H9 (cell line): ENCODE data around the gene SH3RF2. TPM values are rescaled to one million over a fixed set of nuclear protein-coding genes. Genes with fewer than 3 reads are reported as not detected.

Source experiments
- DNase-seq: peaks from one replicate; pipeline ENCODE4 v3.0.0-alpha.2; 2017
- H2AFZ ChIP-seq: one replicate; pipeline ENCODE4 v1.6.1; 2013; ENCODE audit warnings: mild to moderate bottlenecking, low read length, control low read depth, moderate library complexity
- H2AK5ac ChIP-seq: 2 replicates; pipeline ENCODE4 v1.6.1; 2013; ENCODE audit warnings: low read length, control low read depth, mixed read lengths; ENCODE audit not compliant: insufficient read length
- H2BK120ac ChIP-seq: one replicate; pipeline ENCODE4 v1.6.1; 2013; ENCODE audit warnings: low read depth, mild to moderate bottlenecking, low read length, control low read depth, inconsistent platforms; ENCODE audit not compliant: poor library complexity, severe bottlenecking
- H2BK12ac ChIP-seq: 2 replicates; pipeline ENCODE4 v1.6.1; 2013; ENCODE audit warnings: low read length, control low read depth, mixed read lengths, low read depth; ENCODE audit not compliant: insufficient read length
- H2BK15ac ChIP-seq: 2 replicates; pipeline ENCODE4 v1.6.1; 2013; ENCODE audit warnings: low read depth, low read length, control low read depth
- H2BK20ac ChIP-seq: one replicate; pipeline ENCODE4 v1.6.1; 2013; ENCODE audit warnings: low read depth, mild to moderate bottlenecking, low read length, control low read depth, inconsistent platforms; ENCODE audit not compliant: poor library complexity, severe bottlenecking
- H2BK5ac ChIP-seq: 2 replicates; pipeline ENCODE4 v1.6.1; 2013; ENCODE audit warnings: low read length, control low read depth, mixed read lengths; ENCODE audit not compliant: insufficient read length
- H3K14ac ChIP-seq: 2 replicates; pipeline ENCODE4 v1.6.1; 2013; ENCODE audit warnings: low read length, control low read depth; ENCODE audit not compliant: insufficient read depth
- H3K18ac ChIP-seq: 2 replicates; pipeline ENCODE4 v1.6.1; 2013; ENCODE audit warnings: low read depth, mild to moderate bottlenecking, mixed read lengths, low read length, control low read depth; ENCODE audit not compliant: insufficient read length
- H3K23ac ChIP-seq: 2 replicates; pipeline ENCODE4 v1.6.1; 2013; ENCODE audit warnings: low read length, control low read depth, mixed read lengths, low read depth; ENCODE audit not compliant: insufficient read length
- H3K23me2 ChIP-seq: 2 replicates; pipeline ENCODE4 v1.6.1; 2013; ENCODE audit warnings: low read depth, mild to moderate bottlenecking, mixed read lengths, low read length, control low read depth; ENCODE audit not compliant: insufficient read length, poor library complexity, severe bottlenecking
- H3K27ac ChIP-seq: 2 replicates; pipeline ENCODE4 v1.5.1; 2013; ENCODE audit warnings: low read length, control low read depth, mixed read lengths, low read depth; ENCODE audit not compliant: insufficient read length
- H3K27me3 ChIP-seq: 2 replicates; pipeline ENCODE4 v1.6.1; 2013; ENCODE audit warnings: low read length, control low read depth, inconsistent platforms; ENCODE audit not compliant: insufficient read depth
- H3K4ac ChIP-seq: 2 replicates; pipeline ENCODE4 v1.6.1; 2013; ENCODE audit warnings: low read depth, mild to moderate bottlenecking, control low read depth, inconsistent platforms, low read length, moderate library complexity
- H3K4me1 ChIP-seq: 2 replicates; pipeline ENCODE4 v1.6.1; 2013; ENCODE audit warnings: low read length, control low read depth, inconsistent platforms; ENCODE audit not compliant: insufficient read depth
- H3K4me2 ChIP-seq: 2 replicates; pipeline ENCODE4 v1.6.1; 2013; ENCODE audit warnings: low read length, control low read depth, mixed read lengths; ENCODE audit not compliant: insufficient read length, insufficient read depth
- H3K56ac ChIP-seq: 2 replicates; pipeline ENCODE4 v1.6.1; 2013; ENCODE audit warnings: low read depth, mild to moderate bottlenecking, mixed read lengths, low read length, control low read depth; ENCODE audit not compliant: insufficient read length
- H3K79me1 ChIP-seq: 2 replicates; pipeline ENCODE4 v1.6.1; 2013; ENCODE audit warnings: low read depth, mild to moderate bottlenecking, moderate library complexity, low read length, control low read depth, inconsistent platforms; ENCODE audit not compliant: insufficient read depth, poor library complexity, severe bottlenecking
- H3K79me2 ChIP-seq: 2 replicates; pipeline ENCODE4 v1.6.1; 2013; ENCODE audit warnings: low read length, control low read depth, inconsistent platforms; ENCODE audit not compliant: insufficient read depth
- H3K9ac ChIP-seq: 2 replicates; pipeline ENCODE4 v1.6.1; 2013; ENCODE audit warnings: low read length, control low read depth, mixed read lengths; ENCODE audit not compliant: insufficient read length; ENCODE audit errors: extremely low read depth
- H3K9me3 ChIP-seq: one replicate; pipeline ENCODE4 v1.6.1; 2013; ENCODE audit warnings: low read depth, low read length, inconsistent platforms; ENCODE audit not compliant: control insufficient read depth
- H3T11ph ChIP-seq: one replicate; pipeline ENCODE4 v1.6.1; 2013; ENCODE audit warnings: mild to moderate bottlenecking, low read length, control low read depth, inconsistent platforms
- H4K20me1 ChIP-seq: one replicate; pipeline ENCODE4 v1.6.1; 2013; ENCODE audit not compliant: control insufficient read depth, insufficient read length, insufficient read depth
- H4K5ac ChIP-seq: 2 replicates; pipeline ENCODE4 v1.6.1; 2013; ENCODE audit warnings: low read depth, mild to moderate bottlenecking, mixed read lengths, low read length, control low read depth; ENCODE audit not compliant: insufficient read length
- H4K8ac ChIP-seq: replicated peaks from 2 replicates; pipeline ENCODE4 v1.6.1; 2013; ENCODE audit warnings: low read length, control low read depth, mixed read lengths, low read depth; ENCODE audit not compliant: insufficient read length
- H4K91ac ChIP-seq: 2 replicates; pipeline ENCODE4 v1.6.1; 2013; ENCODE audit warnings: low read depth, mild to moderate bottlenecking, moderate library complexity, mixed read lengths, low read length, control low read depth; ENCODE audit not compliant: insufficient read length
- H3K27ac Mint-ChIP-seq, 3 experiments: 2 replicates in 2 of 3; 3 replicates in 1 of 3; pipeline ENCODE4 v1.8.0; 2020 to 2021; ENCODE audit warnings: mixed read lengths in 3 of 3, mild to moderate bottlenecking in 1 of 3, moderate library complexity in 1 of 3
- H3K27me3 Mint-ChIP-seq: 2 replicates; pipeline ENCODE4 v1.8.0; 2021; ENCODE audit warnings: low read depth, mild to moderate bottlenecking, moderate library complexity, mixed read lengths
- H3K36me3 Mint-ChIP-seq, 3 experiments: 2 replicates in 2 of 3; 3 replicates in 1 of 3; pipeline ENCODE4 v1.8.0; 2020 to 2021; ENCODE audit warnings: low read depth in 3 of 3, mixed read lengths in 3 of 3; ENCODE audit not compliant: insufficient read depth in 1 of 3
- H3K4me1 Mint-ChIP-seq, 2 experiments: 2 replicates each; pipeline ENCODE4 v1.8.0; 2020; ENCODE audit warnings: mixed read lengths in 2 of 2
- H3K4me3 Mint-ChIP-seq, 2 experiments: 2 replicates in 1 of 2; 3 replicates in 1 of 2; pipeline ENCODE4 v1.8.0; 2020 to 2021; ENCODE audit warnings: mild to moderate bottlenecking in 2 of 2, mixed read lengths in 2 of 2, moderate library complexity in 1 of 2
- H3K9me3 Mint-ChIP-seq, 2 experiments: 2 replicates in 1 of 2; 3 replicates in 1 of 2; pipeline ENCODE4 v1.8.0; 2020; ENCODE audit warnings: mild to moderate bottlenecking in 2 of 2, mixed read lengths in 2 of 2, moderate library complexity in 1 of 2
- CTCF ChIP-seq: fragments of 200-600 bp; sonication (generic); conservative IDR thresholded peaks from 3 replicates; pipeline ENCODE4 v1.8.0; 2021; ENCODE audit warnings: antibody characterized with exemption, mild to moderate bottlenecking
- WGBS: extraction: QIAGEN DNeasy Blood & Tissue Kit; methylation state at CpG from one replicate; pipeline ENCODE4 v1.1.7; 2013; ENCODE audit warnings: missing lambda C conversion rate, low lambda C conversion rate, mixed read lengths; ENCODE audit not compliant: insufficient read length; ENCODE audit errors: extremely low coverage; 5-methylcytosine and 5-hydroxymethylcytosine counted together
- total RNA-seq: library from RNA; stranded (reverse); gene quantifications from 2 replicates; pipeline ENCODE4 v1.2.1, GENCODE V29; 2021

SH3RF2 gene
- total RNA-seq, 1 experiment from 2014 or later, result 0.66 TPM

DNA sequence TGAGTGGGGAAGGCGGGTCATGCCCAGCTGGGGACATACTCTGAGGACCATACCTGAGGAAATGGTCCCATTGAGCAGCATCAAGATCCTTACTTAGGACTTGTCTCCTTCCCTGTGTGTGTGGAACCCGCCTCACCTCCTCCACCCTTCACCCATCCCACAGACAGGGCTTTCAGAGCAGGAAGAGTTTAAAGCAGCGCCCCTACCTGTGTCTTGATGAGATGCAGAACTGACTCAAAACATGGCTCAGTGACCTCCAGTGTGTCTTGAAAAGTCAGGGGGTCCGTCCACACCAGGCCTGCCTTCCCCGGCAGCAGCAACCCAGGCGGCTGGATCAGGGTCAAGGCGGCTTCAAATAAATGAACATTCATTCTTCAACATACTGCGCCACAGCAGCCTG lies 130.6 kb downstream of the SH3RF2 start:
- Histone ChIP-seq H2AK5ac (no peak overlapping the region), H2BK20ac (no peak overlapping the region), H4K91ac (no peak overlapping the region), H3K23ac (no peak overlapping the region), H3K9me3 (no peaks in the 10 kb centered on the region), H3K79me2 (no peaks in the 10 kb centered on the region), H3K27me3 (no peaks in the 10 kb centered on the region; the same call in 1 of the 2 replicates), H3K4me1 (no peaks in the 10 kb centered on the region), H4K5ac (no peak overlapping the region), H3K18ac (no peak overlapping the region), H3K9ac (no peak overlapping the region), H3K56ac (no peak overlapping the region), H4K8ac (no peak overlapping the region), H2BK15ac (no peak overlapping the region), H4K20me1 (no peaks in the 10 kb centered on the region), H3K23me2 (no peaks in the 10 kb centered on the region), H2BK120ac (no peak overlapping the region), H3K27ac (no peak overlapping the region), H3T11ph (no peak overlapping the region), H2BK12ac (no peak overlapping the region), H2AFZ (no peak overlapping the region), H3K14ac (no peak overlapping the region), H3K79me1 (no peaks in the 10 kb centered on the region), H3K4me2 (no peak overlapping the region), H3K4ac (no peak overlapping the region), H2BK5ac (no peak overlapping the region)
- no peak for DNase-seq
- no peak for TF ChIP-seq CTCF
- Mint-ChIP-seq H3K4me3 (no peak overlapping the region), H3K4me1 (peaks cover 8 to 12% of the 10 kb centered on the region in 2 experiments), H3K27ac (peak overlapping the region in 1 of 3 experiments; percentile 60; a peak in 1 of 7 replicates), H3K36me3 (no peaks in the 10 kb centered on the region; a peak in 1 of 7 replicates), H3K27me3 (peaks cover 21% of the 10 kb centered on the region), H3K9me3 (no peaks in the 10 kb centered on the region)
- WGBS, result no CpG with 5 or more reads among the region's 8 CpGs
